Measurements from ENCODE around the gene PDPK1.

PDPK1 gene

DNA sequence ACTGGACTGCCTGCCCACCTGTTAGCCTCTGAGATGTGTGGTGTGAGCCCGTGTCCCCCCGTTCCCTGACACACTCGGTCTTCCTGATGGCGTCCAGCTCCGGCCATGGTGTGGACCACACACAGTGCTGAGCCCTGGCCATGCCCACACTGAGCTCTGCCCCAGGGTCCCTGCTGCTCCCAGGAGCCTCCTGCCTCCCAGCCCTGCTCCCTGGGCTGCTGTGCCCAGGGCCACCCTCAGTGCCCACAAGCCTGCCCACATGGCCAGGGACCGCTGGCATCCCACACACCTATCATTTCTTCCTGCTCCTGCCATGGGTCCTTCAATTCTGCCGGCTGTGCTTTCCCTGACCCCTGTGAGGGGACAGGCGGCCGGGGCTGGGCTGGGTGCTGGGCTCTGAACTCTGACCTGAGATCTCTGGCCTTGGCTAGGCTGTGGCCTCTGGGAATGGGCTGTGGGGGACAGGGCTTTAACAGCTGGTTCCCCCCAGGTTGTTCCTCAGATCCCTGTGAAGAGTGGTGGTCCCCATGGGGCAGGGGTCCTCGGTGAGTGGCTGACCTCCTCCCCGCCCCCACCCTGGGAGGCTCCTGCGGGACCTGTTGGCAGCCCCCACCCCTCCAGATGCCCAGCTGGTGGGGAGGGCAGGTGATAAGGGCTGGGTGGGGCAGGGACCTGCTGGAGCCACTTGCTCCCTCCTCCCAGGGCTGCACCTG, 10.6 kb upstream of the PDPK1 start:
- Histone ChIP-seq H3K4me3 (ENCODE audit: low read depth, low read length) (no peak overlapping the region), H2AFZ (ENCODE audit: low read length, unreplicated experiment) (no peak overlapping the region), H3K79me2 (ENCODE audit: control insufficient read depth, insufficient read depth, low read length, unreplicated experiment) (peaks cover 15% of the 10 kb centered on the region), H3K4me1 (ENCODE audit: control insufficient read depth, insufficient read depth, low read length, unreplicated experiment) (peaks cover 8% of the 10 kb centered on the region), H3K27ac (ENCODE audit: low read depth, low read length) (no peak overlapping the region), H3K27me3 (ENCODE audit: insufficient read depth, low read length) (no peaks in the 10 kb centered on the region), H3K36me3 (ENCODE audit: insufficient read depth, low read length) (peaks cover 6% of the 10 kb centered on the region; the same call in 1 of the 2 replicates)

- peaks cover 8% of the 10 kb centered on the region for H3K4me1 ChIP-seq (ENCODE audit: control insufficient read depth, insufficient read depth, low read length, unreplicated experiment)
- H2AFZ ChIP-seq (ENCODE audit: low read length, unreplicated experiment), result no peak overlapping the region
- peaks cover 6% of the 10 kb centered on the region; the same call in 1 of the 2 replicates for H3K36me3 ChIP-seq (ENCODE audit: insufficient read depth, low read length)
- peaks cover 15% of the 10 kb centered on the region for H3K79me2 ChIP-seq (ENCODE audit: control insufficient read depth, insufficient read depth, low read length, unreplicated experiment)
- no peaks in the 10 kb centered on the region for H3K27me3 ChIP-seq (ENCODE audit: insufficient read depth, low read length)
- H3K4me3 ChIP-seq (ENCODE audit: low read depth, low read length), result no peak overlapping the region
- no peak overlapping the region for H3K27ac ChIP-seq (ENCODE audit: low read depth, low read length)
Observed at GRCh38 chr16:2527784-2528100, 10.1 kb upstream of the PDPK1 start.

GRCh38 chr16:2528161-2529060, 9.4 kb upstream of the PDPK1 start:
- peaks cover 11% of the 10 kb centered on the region for H3K79me2 ChIP-seq (ENCODE audit: control insufficient read depth, insufficient read depth, low read length, unreplicated experiment)
- H3K27ac ChIP-seq (ENCODE audit: low read depth, low read length), result no peak overlapping the region
- H3K36me3 ChIP-seq (ENCODE audit: insufficient read depth, low read length), result peaks cover 6% of the 10 kb centered on the region; the same call in 1 of the 2 replicates
- no peaks in the 10 kb centered on the region for H3K27me3 ChIP-seq (ENCODE audit: insufficient read depth, low read length)
- H3K4me3 ChIP-seq (ENCODE audit: low read depth, low read length), result no peak overlapping the region
- H3K4me1 ChIP-seq (ENCODE audit: control insufficient read depth, insufficient read depth, low read length, unreplicated experiment), result peaks cover 8% of the 10 kb centered on the region
- no peak overlapping the region for H2AFZ ChIP-seq (ENCODE audit: low read length, unreplicated experiment)

DNA sequence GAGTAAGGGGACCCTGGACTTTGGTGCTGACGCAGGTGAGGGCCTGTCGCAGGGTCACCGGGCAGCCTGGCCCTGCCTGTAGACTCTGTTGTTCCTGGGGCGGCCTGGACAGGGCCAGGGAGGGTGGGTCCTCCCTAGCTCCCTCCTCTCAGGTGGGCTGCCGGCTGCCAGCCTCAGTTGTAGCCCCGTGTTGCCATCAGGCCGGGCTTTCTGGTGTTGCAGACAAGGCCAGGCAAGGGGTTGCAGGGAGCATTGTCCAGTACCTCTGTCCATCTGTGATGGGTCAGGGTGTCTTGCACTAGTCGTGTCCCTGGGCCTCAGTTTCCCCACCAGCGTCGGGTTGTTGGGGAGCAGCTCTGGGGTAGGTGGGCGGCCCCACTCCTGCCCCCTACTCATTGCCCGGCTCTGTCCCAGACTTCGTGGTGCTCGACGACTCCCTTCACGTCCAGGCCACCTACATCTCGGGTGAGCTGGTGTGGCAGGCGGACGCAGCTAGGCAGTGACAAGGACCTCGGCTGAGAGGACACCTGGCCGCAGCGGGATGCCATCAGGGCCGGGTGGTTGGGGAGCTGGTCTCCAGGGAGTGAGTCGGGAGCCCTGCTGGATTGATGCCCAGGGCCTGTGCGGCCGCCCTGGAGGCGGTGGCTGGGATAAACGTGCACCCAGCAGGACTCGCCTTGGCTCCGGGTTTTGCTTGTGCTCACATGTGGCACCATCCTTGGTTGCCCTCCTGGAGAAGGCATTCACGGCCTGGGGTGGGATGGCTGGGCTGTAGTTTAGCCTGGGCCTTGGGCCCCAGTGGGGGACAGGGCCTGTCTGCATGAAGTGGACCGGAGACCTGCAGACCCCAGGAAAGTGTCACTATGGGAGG, 8.5 kb upstream of the PDPK1 start:
- no peak overlapping the region for H3K4me3 ChIP-seq (ENCODE audit: low read depth, low read length)
- H3K27me3 ChIP-seq (ENCODE audit: insufficient read depth, low read length), result no peaks in the 10 kb centered on the region
- H3K79me2 ChIP-seq (ENCODE audit: control insufficient read depth, insufficient read depth, low read length, unreplicated experiment), result peaks cover 7% of the 10 kb centered on the region
- no peak overlapping the region for H2AFZ ChIP-seq (ENCODE audit: low read length, unreplicated experiment)
- peaks cover 6% of the 10 kb centered on the region; the same call in 1 of the 2 replicates for H3K36me3 ChIP-seq (ENCODE audit: insufficient read depth, low read length)
- no peak overlapping the region for H3K27ac ChIP-seq (ENCODE audit: low read depth, low read length)
- peaks cover 8% of the 10 kb centered on the region for H3K4me1 ChIP-seq (ENCODE audit: control insufficient read depth, insufficient read depth, low read length, unreplicated experiment)

DNA sequence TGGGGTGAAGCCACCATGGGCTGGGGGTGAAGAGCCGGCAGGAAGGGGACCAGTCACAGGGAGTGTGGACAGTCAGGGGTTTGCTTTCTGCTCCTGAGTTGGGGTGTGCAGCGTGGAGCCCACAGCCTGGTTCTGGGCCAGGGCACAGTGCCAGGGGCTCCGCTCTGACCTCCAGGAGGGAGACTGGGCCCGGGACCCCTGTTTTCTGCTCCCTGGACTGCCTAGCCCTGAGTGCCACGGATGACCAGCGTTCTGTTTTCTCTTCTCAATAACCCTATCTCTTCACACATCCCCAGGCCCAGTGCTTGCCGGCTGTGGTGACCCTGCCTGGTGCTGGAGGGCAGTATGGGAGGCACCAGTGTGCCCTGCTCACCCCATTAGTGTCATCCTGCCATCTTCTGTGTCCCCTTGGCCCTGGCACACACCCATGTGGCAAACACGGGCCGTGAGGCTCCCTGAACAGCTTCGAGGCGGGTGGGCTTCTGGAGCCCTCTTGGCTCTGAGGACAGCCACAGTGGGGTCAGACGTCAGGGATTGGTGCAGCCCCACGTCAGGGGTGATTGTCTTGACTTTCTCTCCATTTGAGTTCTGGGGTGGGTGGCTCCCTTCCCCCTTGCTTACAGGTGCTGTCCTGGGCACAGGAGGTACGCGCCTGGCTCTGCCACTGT, 7.7 kb upstream of the PDPK1 start:
- Histone ChIP-seq H3K4me1 (ENCODE audit: control insufficient read depth, insufficient read depth, low read length, unreplicated experiment) (peaks cover 8% of the 10 kb centered on the region), H3K4me3 (ENCODE audit: low read depth, low read length) (no peak overlapping the region), H3K36me3 (ENCODE audit: insufficient read depth, low read length) (no peaks in the 10 kb centered on the region), H2AFZ (ENCODE audit: low read length, unreplicated experiment) (no peak overlapping the region), H3K79me2 (ENCODE audit: control insufficient read depth, insufficient read depth, low read length, unreplicated experiment) (peaks cover 3% of the 10 kb centered on the region), H3K27me3 (ENCODE audit: insufficient read depth, low read length) (no peaks in the 10 kb centered on the region), H3K27ac (ENCODE audit: low read depth, low read length) (no peak overlapping the region)

GRCh38 chr16:2530629-2531318, 7.0 kb upstream of the PDPK1 start:
- Histone ChIP-seq H3K79me2 (ENCODE audit: control insufficient read depth, insufficient read depth, low read length, unreplicated experiment) (peaks cover 3% of the 10 kb centered on the region), H3K27ac (ENCODE audit: low read depth, low read length) (no peak overlapping the region), H3K27me3 (ENCODE audit: insufficient read depth, low read length) (no peaks in the 10 kb centered on the region), H3K4me1 (ENCODE audit: control insufficient read depth, insufficient read depth, low read length, unreplicated experiment) (peaks cover 12% of the 10 kb centered on the region), H2AFZ (ENCODE audit: low read length, unreplicated experiment) (no peak overlapping the region), H3K4me3 (ENCODE audit: low read depth, low read length) (no peak overlapping the region), H3K36me3 (ENCODE audit: insufficient read depth, low read length) (no peaks in the 10 kb centered on the region)

DNA sequence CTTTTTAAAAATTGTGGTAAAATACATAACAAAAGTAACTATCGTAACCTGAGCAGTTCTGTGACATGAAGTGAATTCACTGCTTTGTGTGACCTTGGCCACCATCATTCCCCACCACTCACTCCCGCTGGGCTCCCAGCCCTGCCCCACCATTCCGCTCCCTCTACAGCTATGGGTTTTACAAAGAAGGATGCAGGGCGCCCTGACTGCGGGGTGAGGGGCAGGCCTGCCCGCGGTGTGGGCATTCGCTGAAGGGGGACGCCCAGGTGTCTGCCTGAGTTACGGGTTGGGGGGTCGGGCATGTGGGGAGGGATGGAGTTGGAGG, 6.5 kb upstream of the PDPK1 start, which contains the start of gene CEMP1:
TSS of gene CEMP1 (minus strand) at position 38 of the 325 bp plus-strand sequence. CDS start 335 bp downstream, outside the sequence.
- Histone ChIP-seq H2AFZ (ENCODE audit: low read length, unreplicated experiment) (no peak within 1 kb of the TSS), H3K4me3 (ENCODE audit: low read depth, low read length) (peak within 1 kb of the TSS; percentile 73), H3K36me3 (ENCODE audit: insufficient read depth, low read length) (no peaks in the 10 kb centered on the region), H3K27ac (ENCODE audit: low read depth, low read length) (peak within 1 kb of the TSS; percentile 47; the same call in 1 of the 2 replicates), H3K27me3 (ENCODE audit: insufficient read depth, low read length) (no peaks in the 10 kb centered on the region), H3K79me2 (ENCODE audit: control insufficient read depth, insufficient read depth, low read length, unreplicated experiment) (no peaks in the 10 kb centered on the region), H3K4me1 (ENCODE audit: control insufficient read depth, insufficient read depth, low read length, unreplicated experiment) (peaks cover 17% of the 10 kb centered on the region)

- Histone ChIP-seq H3K4me1 (ENCODE audit: control insufficient read depth, insufficient read depth, low read length, unreplicated experiment) (peaks cover 20% of the 10 kb centered on the region), H3K27me3 (ENCODE audit: insufficient read depth, low read length) (no peaks in the 10 kb centered on the region), H2AFZ (ENCODE audit: low read length, unreplicated experiment) (no peak overlapping the region), H3K79me2 (ENCODE audit: control insufficient read depth, insufficient read depth, low read length, unreplicated experiment) (no peaks in the 10 kb centered on the region), H3K27ac (ENCODE audit: low read depth, low read length) (peak overlapping the region; percentile 47; the same call in 1 of the 2 replicates), H3K36me3 (ENCODE audit: insufficient read depth, low read length) (no peaks in the 10 kb centered on the region), H3K4me3 (ENCODE audit: low read depth, low read length) (peak overlapping the region; percentile 73)
Observed at GRCh38 chr16:2531696-2532493, 5.9 kb upstream of the PDPK1 start.

GRCh38 chr16:2532494-2533141, 5.2 kb upstream of the PDPK1 start:
- Histone ChIP-seq H3K79me2 (ENCODE audit: control insufficient read depth, insufficient read depth, low read length, unreplicated experiment) (no peaks in the 10 kb centered on the region), H3K27me3 (ENCODE audit: insufficient read depth, low read length) (no peaks in the 10 kb centered on the region), H3K36me3 (ENCODE audit: insufficient read depth, low read length) (no peaks in the 10 kb centered on the region), H3K4me3 (ENCODE audit: low read depth, low read length) (peak overlapping the region; percentile 73), H3K4me1 (ENCODE audit: control insufficient read depth, insufficient read depth, low read length, unreplicated experiment) (peaks cover 20% of the 10 kb centered on the region), H2AFZ (ENCODE audit: low read length, unreplicated experiment) (no peak overlapping the region), H3K27ac (ENCODE audit: low read depth, low read length) (peak overlapping the region; percentile 3; the same call in 1 of the 2 replicates)

Data from ACC112 (cell line).